Stimulated activated CD4-positive, alpha-beta T cell treated with anti-CD3 and anti-CD28 coated beads, Interleukin-1b, Interleukin-23, amount 100 ng/mL, for 4 hours (primary cell): ENCODE data around the gene AUTS2.

Experiments used
- DNase-seq, 2 donors: peaks; one replicate each; pipeline ENCODE4 v3.0.0-alpha.2; 2020; ENCODE audit warnings: low read depth in 2 of 2

The AUTS2 gene

GRCh38 chr7:70657989-70658632 lies 1059.8 kb downstream of the AUTS2 start:
- no peak for DNase-seq

GRCh38 chr7:70659263-70659662 lies 1061.0 kb downstream of the AUTS2 start:
- no peak for DNase-seq

GRCh38 chr7:70660154-70660818 lies 1062.0 kb downstream of the AUTS2 start:
- no peak for DNase-seq

DNA sequence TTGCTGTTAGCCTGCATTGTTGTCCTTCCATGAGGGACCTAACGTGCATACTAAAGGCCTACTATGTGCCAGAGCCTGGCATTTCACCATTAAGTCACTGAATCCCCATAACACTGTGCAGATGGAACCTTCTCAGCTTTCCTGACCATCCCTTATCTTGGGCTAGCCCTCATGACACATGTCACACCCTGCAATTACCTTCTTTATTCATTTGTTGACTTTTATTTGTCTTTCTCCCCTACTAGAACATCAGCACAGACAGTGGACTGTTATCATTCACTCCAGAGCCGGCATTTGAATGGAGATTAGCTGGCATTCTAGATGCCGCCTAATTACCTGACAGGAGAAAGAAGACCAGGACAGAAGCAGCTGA lies 1062.5 kb downstream of the AUTS2 start:
- DNase-seq = no peak

- no peak for DNase-seq
Observed at GRCh38 chr7:70663680-70664079, 1065.4 kb downstream of the AUTS2 start.

DNA sequence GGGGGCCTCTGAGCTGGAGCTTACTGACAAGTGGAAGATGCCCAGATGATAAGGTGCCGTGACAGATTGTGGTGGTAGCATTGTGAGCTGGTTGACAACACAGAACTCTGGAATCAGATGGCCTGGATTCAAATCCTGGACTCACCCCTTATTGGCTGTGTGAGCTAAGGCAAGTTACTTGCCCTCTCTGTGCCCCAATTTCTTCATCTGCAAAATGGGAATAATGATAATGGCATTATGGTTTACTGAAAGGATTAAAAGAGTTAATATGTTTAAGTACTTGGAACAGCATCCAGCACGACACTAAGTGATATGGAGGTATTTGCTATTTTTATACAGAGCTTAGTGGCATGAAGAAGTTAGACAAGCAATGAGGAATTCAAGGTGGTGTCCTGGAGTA lies 1067.7 kb downstream of the AUTS2 start:
- no peak for DNase-seq

GRCh38 chr7:70667406-70667805 lies 1069.1 kb downstream of the AUTS2 start:
- no peak for DNase-seq

DNA sequence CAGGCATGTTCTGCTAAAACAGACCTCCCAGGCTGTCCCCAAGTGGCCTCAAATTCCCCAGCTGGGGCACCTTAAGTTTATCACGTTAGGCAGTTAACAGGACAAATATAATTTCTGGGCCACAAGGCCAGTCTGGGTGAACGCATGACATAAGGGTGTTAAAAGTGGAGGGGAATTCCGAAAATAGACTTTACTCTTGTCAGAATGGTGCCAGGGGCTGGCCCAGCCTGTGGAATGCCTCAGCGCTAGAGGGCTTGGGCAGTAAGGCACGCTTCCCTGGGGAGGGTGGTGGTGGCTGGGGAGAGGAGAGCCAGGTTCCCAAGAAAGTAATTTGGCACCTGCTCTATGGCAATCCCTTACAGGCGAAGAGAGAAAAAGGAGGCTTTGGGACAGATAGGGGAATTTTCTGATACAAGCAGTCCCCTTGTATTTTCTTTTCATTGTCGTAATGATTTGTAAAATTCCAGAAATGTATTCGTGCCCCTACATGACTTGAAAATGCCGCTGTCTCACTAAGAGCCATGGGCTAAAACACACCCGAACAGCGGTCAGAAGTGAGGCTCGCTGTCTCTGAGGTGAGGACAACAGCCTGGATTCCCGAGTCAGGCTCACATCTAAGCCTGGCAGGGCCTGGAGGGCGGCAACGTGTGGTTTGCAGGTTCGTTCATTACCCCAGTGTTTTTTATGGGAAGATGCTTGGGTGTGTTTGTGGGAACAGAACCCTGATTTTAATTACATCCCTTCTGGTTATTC lies 1070.5 kb downstream of the AUTS2 start:
- no peak for DNase-seq

DNA sequence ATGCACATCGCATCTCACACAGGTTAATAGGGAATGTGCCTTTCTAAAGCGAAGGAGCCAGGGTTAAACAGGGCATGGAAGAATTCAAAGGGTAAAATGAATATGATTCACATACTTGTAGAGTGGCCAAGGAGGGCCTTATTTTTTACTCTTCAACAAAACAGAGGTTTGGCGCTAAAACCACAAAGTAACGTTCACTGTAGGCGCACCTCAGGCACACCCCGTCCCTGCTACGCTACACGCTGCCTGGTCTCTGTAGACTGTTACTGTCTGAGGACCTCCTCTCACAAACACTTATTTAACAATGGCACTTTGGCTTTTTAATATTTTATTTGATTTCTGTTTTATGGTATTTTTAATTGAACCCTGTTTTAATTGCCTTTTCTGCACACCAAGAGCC lies 1071.6 kb downstream of the AUTS2 start:
- DNase-seq = no peak

DNA sequence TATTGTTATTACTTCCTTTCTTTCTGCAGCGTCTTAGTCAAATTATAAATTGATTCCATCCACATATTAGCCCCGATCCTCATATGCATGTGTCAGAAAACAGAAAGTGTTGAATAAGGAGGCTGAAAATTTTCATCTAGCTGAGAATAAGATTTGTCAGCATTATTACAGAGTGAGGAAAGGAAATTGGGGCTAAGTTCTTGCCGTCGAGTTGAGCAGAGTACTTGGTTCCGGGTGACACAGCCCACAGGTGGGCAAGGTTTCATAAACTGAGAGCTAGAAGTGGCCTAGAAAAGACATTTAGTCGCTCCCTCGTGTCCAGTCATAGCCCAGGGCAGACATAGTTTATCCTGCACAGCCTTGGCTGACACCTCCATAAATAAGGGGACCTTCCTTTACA lies 1072.0 kb downstream of the AUTS2 start:
- DNase-seq = no peak

DNA sequence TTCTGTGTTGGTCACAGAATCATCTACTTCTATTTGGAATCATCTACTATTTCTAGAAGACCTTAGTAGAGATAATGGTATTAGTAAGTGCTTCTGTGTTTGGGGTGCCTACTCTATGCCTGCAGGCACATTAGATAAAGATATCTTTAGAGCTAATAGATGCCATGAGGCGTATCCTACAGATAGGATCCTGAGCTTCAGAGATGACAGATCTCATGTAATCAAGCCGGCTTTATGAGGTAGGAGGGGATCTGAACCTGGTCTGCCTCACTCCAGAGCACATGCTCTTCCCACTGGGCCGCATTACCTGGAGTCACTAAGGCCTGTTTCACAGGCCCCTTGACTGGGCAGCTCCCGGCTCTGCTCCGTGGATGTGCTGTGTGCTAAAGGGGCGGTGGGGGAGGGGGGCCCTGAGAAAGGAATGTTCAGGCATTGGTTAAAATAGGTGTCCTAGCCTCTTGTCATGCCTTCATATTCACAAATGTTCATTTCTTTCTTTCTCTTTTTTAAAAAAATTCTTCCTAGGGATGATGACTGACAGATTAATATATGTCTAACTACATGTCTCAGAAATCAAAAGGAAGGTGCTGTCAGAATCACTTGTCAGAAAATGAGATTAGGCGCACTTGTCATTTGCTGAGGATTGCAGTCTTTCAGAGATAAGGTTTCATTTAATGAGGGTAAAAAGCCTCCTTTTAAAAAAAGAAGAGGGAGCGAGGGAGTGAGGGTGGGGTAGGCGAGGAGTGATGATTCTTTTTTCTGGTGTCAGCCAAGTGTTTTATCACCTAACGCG lies 1075.7 kb downstream of the AUTS2 start:
- no peak for DNase-seq

DNA sequence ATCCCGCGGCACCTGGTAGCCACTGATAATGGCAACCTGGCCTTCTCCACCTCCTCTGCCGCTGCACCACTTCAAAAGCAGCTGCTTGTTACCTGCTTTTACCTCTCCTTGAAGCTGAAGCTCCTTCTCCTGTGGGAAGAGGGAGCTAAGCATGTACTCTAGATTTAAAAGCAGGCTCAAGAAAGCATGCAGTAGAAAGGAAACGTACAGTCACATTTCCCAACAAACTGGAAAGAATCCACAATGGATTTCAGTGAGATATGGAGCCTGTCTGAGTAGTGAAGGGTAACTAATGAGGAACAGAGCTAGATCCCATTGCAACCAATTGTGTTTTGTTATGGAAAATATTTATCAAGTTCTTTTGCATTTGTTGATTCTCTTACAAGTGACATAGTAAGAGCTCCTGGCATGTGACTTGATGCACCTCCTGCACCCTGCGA lies 1076.3 kb downstream of the AUTS2 start:
- DNase-seq = no peak

DNA sequence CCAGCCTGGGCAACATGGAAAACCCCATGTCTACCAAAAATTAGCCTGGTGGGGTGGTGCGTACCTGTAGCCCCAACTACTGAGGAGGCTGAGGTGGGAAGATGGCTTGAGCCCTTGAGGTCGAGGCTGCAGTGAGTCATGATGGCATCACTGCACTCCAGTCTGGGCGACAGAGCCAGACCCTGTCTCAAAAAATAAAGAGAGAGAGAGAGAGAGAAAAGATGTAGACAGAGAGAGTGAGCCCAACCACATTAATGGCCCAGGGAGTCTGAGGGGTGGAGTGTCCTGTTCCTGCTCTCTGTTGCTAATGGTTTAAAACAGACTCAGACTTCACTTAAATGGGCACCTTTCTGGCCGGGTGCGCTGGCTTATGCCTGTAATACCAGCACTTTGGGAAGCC lies 1078.0 kb downstream of the AUTS2 start:
- DNase-seq = no peak

DNA sequence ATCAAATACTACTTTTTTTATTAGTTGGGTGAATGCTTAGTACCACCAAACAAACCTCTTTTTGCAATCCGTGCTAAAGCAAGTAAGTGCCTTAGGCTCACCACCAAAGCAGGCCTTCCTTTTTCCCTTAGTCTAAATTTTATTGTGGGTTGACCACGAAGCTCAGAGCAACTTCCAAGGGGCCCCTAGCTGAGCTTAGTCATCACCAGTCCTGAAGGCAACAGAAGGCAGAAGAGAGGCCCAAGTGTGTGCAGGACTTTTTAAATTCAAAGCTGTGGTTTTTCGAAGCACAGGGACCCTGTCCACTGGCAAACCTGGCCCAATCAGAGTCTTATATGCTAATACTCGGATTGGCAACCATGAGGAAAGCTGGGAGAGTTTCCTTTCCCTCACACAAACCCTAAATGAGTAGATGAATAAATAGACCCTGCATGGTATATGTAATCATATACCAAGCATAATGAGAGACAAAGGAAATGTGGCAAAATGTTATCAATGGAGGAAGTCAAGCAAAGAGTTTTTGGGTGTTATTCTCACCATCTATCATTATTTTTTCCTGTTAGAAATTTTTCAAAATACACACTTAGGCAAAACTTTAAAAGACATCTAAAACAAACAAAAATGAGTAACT lies 1080.5 kb downstream of the AUTS2 start:
- DNase-seq = no peak

GRCh38 chr7:70679661-70680060 lies 1081.4 kb downstream of the AUTS2 start:
- DNase-seq = no peak

- no peak for DNase-seq
Observed at GRCh38 chr7:70680306-70680705, 1082.0 kb downstream of the AUTS2 start.

DNA sequence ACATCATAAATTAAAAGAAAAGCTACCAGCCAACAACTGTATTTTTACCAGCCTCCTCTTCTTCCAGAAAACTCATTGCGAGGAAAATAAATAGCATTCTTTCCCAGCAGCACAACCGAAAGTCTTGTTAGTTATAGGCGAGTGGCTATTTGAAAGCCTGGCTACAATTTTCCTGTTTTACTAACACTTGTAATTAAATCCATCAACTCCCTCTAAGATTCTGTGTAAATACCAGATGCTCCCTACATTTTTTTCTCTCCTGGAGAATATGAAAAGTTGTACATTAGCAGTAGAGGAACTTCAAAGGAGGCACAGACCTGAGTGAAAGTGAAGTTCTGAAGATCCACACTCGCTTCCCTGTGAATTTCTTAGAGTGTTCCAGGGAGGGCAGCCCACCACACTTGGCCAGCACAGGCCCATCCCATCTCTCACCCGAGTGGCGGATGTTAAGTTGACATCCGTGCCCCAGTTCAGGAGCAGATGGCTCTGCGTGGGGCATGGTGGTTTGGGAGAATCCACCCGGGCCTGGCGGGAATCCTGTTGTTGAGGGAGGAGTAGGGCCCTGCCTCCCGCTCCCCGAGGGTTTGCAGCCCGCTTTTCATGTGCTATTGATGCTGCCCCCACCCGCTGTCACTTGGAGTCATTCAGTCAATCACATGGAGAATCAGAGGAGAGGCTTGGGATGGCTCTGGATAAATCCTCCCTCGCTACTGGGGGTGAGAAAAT lies 1082.6 kb downstream of the AUTS2 start:
- DNase-seq = no peak

DNA sequence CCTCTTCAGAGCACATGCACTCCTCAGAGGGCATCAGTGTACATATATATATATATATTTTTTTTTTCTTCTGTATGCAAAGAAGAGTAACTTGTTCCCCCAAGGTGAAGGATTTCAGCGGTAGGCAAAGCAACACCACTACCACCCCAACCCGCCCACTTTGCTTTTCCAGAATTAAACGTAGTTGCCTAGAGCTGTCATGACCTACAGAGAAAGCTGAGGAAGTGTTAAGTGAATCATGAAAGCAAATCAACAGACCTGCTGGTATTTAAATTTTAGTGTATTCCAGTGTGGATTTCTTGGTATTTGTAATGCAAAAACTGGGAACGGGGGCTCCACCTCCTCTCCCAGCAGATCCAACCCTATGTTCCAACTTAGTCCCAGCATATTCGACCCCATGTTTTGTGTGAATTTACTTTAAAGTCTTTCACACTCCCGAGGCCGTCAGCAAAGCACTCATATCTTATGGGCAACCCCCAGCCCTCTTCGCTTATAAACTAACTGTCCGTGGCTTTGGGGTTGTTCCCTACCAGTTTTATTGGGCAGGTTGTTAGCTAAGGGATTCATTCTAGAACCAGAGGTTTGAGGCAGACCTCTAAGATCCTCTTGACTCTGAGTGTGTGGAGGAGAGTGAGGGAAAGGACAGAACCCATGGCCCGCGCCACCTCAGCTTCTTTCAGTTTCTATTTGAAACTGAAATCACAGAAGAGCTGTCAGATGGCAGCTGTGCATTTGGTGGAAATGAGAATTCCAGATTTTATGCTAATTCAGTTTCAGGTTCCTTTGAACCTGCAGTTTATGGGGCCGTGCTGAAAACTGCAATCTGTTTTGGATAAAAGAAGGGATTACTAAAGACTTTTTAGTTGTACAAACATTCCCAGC lies 1083.4 kb downstream of the AUTS2 start:
- no peak for DNase-seq

DNA sequence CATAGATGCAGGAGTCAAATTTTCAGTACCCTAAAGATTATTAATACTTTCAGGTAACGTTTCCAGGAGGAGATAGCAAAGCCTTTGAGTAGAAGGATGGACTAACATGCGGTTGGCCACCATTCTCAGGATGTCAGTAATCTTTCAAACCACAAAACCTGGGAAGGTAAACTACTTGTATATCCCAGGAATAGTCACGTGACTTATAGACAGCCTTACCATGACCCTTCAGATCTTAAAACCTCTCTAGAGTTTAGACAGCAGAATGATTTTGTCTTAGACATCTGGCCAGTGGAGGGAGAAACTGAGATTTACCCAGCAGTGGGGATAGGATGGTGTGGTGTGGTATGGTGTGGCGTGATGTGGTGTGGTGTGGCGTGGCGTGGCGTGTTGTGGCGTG lies 1085.9 kb downstream of the AUTS2 start:
- no peak for DNase-seq

- DNase-seq = no peak
Observed at GRCh38 chr7:70693321-70693685, 1095.0 kb downstream of the AUTS2 start.
